Gastroesophageal sphincter (tissue), 4 donors: Measurements from ENCODE around the gene IL13RA1. TPM values are rescaled to one million over a fixed set of nuclear protein-coding genes. Genes with fewer than 3 reads are reported as not detected.
A peak's percentile ranks its signal among the peaks of the same experiment; 100 is the strongest.

ENCODE experiments used
- ATAC-seq: fragments of 150-250 bp; one replicate; pipeline ENCODE4 v1.9.1; 2016; ENCODE audit warnings: mild to moderate bottlenecking, moderate library complexity
- H3K27ac ChIP-seq, 4 donors: fragments of 200-600 bp; sonication (generic) in 3 of 4; 1 replicate in 3 of 4; 2 replicates in 1 of 4; pipeline ENCODE4 v1.5.1; 2016 to 2019
- H3K27me3 ChIP-seq: fragments of 200-600 bp; sonication (generic); one replicate; pipeline ENCODE4 v1.5.1; 2019
- H3K36me3 ChIP-seq, 2 donors: fragments of 200-600 bp; sonication (generic); one replicate each; pipeline ENCODE4 v1.5.1; 2019; ENCODE audit warnings: control low read depth in 1 of 2
- H3K4me1 ChIP-seq, 3 donors: fragments of 200-600 bp; sonication (generic); 1 replicate in 2 of 3; 2 replicates in 1 of 3; pipeline ENCODE4 v1.5.1; 2016 to 2019; ENCODE audit warnings: control low read depth in 2 of 3
- H3K4me3 ChIP-seq, 2 donors: fragments of 200-600 bp; sonication (generic); one replicate each; pipeline ENCODE4 v1.5.1; 2019; ENCODE audit warnings: mild to moderate bottlenecking in 1 of 2, moderate library complexity in 1 of 2
- H3K9me3 ChIP-seq, 3 donors: fragments of 200-600 bp; sonication (generic); one replicate each; pipeline ENCODE4 v1.5.1; 2017 to 2019; ENCODE audit warnings: control low read depth in 2 of 3
- EP300 ChIP-seq: sonication (generic); formaldehyde crosslinking; IDR thresholded peaks from one replicate; pipeline ENCODE4 v1.6.1; 2017; ENCODE audit warnings: antibody characterized with exemption, mild to moderate bottlenecking
- POLR2A ChIP-seq, 2 donors: fragments of 450-650 bp; IDR thresholded peaks; one replicate each; pipeline ENCODE4 v1.6.1; 2017; ENCODE audit warnings: antibody characterized with exemption in 2 of 2, mild to moderate bottlenecking in 2 of 2, moderate library complexity in 1 of 2
- POLR2AphosphoS5 ChIP-seq: sonication (generic); formaldehyde crosslinking; IDR thresholded peaks from one replicate; pipeline ENCODE4 v1.6.1; 2017; ENCODE audit warnings: antibody characterized with exemption
- WGBS, 2 donors: methylation state at CpG; one replicate each; pipeline ENCODE4 v1.1.5; 2018; ENCODE audit warnings: low coverage in 1 of 2; 5-methylcytosine and 5-hydroxymethylcytosine counted together
- small RNA-seq, 4 donors: library from RNA; depleted of rRNA; stranded (forward); fragments of <200 nt; gene quantifications; one replicate each; pipeline ENCODE3, GENCODE V24; 2016
- total RNA-seq, 4 donors: library from RNA; depleted of rRNA; stranded (reverse); fragments of >200 nt; gene quantifications; one replicate each; pipeline ENCODE4 v1.1.0, GENCODE V29; 2016
- TF ChIP-seq, protein P1 (sequence below), 4 experiments: fragments of 200-600 bp in 2 of 4; fragments of 450-650 bp in 2 of 4; sonication (generic) in 1 of 4; IDR thresholded peaks; one replicate each; pipeline ENCODE4 v1.5.1; 2017 to 2019; ENCODE audit warnings: antibody characterized with exemption in 4 of 4, mild to moderate bottlenecking in 2 of 4, moderate library complexity in 2 of 4

IL13RA1 gene
- total RNA-seq, 4 donors from 2014 or later, result 63.7 to 121 (median 105) TPM

DNA sequence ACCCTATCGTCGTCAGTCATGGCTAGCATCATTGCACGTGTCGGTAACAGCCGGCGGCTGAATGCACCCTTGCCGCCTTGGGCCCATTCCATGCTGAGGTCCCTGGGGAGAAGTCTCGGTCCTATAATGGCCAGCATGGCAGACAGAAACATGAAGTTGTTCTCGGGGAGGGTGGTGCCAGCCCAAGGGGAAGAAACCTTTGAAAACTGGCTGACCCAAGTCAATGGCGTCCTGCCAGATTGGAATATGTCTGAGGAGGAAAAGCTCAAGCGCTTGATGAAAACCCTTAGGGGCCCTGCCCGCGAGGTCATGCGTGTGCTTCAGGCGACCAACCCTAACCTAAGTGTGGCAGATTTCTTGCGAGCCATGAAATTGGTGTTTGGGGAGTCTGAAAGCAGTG, 97.8 kb downstream of the IL13RA1 start:
- WGBS, 2 donors, result 52 to 53% methylated on average over 7 to 8 of the region's 16 CpGs
- Histone ChIP-seq H3K4me3 (no peak overlapping the region), H3K9me3 (no peaks in the 10 kb centered on the region), H3K27ac (no peak overlapping the region), H3K36me3 (no peaks in the 10 kb centered on the region), H3K4me1 (peaks cover 0 to 11% (median 3%) of the 10 kb centered on the region in 3 donors), H3K27me3 (peaks cover 6% of the 10 kb centered on the region)
- TF ChIP-seq EP300 (no peak), POLR2AphosphoS5 (no peak), POLR2A (IDR thresholded peaks at IDR 0.05) (no peak)
- TF ChIP-seq, protein P1, sequence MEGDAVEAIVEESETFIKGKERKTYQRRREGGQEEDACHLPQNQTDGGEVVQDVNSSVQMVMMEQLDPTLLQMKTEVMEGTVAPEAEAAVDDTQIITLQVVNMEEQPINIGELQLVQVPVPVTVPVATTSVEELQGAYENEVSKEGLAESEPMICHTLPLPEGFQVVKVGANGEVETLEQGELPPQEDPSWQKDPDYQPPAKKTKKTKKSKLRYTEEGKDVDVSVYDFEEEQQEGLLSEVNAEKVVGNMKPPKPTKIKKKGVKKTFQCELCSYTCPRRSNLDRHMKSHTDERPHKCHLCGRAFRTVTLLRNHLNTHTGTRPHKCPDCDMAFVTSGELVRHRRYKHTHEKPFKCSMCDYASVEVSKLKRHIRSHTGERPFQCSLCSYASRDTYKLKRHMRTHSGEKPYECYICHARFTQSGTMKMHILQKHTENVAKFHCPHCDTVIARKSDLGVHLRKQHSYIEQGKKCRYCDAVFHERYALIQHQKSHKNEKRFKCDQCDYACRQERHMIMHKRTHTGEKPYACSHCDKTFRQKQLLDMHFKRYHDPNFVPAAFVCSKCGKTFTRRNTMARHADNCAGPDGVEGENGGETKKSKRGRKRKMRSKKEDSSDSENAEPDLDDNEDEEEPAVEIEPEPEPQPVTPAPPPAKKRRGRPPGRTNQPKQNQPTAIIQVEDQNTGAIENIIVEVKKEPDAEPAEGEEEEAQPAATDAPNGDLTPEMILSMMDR (IDR thresholded peaks at IDR 0.05), result no peak
- no peak for ATAC-seq

DNA sequence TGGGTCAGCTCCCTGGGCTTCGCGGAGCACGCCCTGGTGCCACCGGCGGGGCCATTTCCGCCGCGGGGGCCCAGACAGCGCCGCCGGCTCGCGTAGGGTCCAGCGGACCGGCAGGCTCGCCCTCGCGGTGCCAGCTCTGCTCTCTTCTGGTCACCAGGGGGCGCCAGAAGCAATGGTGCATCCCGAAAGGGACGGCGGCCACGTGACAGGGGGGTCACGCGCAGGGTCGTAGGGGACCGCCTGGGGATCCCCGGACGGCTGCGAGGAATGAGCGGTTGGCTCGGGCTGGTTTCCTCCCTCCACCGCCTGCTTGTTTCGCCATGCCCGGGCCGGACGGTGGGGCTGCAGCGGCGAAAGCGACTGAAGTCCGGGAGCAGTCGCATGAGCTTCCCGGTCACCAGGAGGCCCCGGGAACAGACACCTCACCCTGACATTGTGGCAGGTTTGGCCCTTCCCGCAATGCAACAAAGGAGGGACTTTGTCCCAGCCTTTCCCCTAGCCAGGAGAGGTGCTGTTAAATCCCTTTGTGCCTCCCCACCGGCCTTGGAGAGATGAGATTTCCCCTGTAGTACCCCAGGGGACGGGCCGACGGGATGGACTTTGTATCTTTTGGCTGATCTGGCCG, 112.0 kb downstream of the IL13RA1 start:
- ATAC-seq, result peak; percentile 87
- no peaks in the 10 kb centered on the region for H3K27me3 ChIP-seq
- H3K4me3 ChIP-seq, result peak overlapping the region; percentile 51 to 54
- H3K27ac ChIP-seq, result peak overlapping the region in 2 of 4 donors; percentile 15 to 40
- 60% methylated on average over 1 of the region's 50 CpGs; no CpG with 5 or more reads in 1 of the 2 donors for WGBS, 2 donors
- no peaks in the 10 kb centered on the region for H3K36me3 ChIP-seq
- no peaks in the 10 kb centered on the region for H3K4me1 ChIP-seq
- no peak for TF ChIP-seq POLR2A (IDR thresholded peaks at IDR 0.05)
- TF ChIP-seq, protein P1 (IDR thresholded peaks at IDR 0.05), result peak; percentile 60 to 86 (median 69)
- no peaks in the 10 kb centered on the region for H3K9me3 ChIP-seq

Small RNA genes lying within 50 kb of the gene (small RNA-seq; reads per million reads assigned to genes)
- 0 reads per million in 4 donors for gene RF00566

Other genes with a start within 250 kb of the IL13RA1 start
- 100 to 1,000 TPM in 1 of 4 donors, 10 to 100 TPM in 3; 61.9 to 139 (median 80.1) TPM for gene DOCK11, start 231.8 kb upstream of the IL13RA1 start, total RNA-seq
- 1 to 10 TPM in 1 of 4 donors, under 1 TPM in 3; 0.31 to 3.5 (median 0.84) TPM for gene ZCCHC12, start 96.2 kb downstream of the IL13RA1 start, total RNA-seq
- 10 to 100 TPM; 15.4 to 24.1 (median 17.7) TPM for gene LONRF3, start 247.0 kb downstream of the IL13RA1 start, total RNA-seq